ENCODE data around the gene TSPAN19.

- no peak for TF ChIP-seq ZNF8 (CRISPR knock-in tag; IDR thresholded peaks at IDR 0.05)
- TF ChIP-seq, protein P1, sequence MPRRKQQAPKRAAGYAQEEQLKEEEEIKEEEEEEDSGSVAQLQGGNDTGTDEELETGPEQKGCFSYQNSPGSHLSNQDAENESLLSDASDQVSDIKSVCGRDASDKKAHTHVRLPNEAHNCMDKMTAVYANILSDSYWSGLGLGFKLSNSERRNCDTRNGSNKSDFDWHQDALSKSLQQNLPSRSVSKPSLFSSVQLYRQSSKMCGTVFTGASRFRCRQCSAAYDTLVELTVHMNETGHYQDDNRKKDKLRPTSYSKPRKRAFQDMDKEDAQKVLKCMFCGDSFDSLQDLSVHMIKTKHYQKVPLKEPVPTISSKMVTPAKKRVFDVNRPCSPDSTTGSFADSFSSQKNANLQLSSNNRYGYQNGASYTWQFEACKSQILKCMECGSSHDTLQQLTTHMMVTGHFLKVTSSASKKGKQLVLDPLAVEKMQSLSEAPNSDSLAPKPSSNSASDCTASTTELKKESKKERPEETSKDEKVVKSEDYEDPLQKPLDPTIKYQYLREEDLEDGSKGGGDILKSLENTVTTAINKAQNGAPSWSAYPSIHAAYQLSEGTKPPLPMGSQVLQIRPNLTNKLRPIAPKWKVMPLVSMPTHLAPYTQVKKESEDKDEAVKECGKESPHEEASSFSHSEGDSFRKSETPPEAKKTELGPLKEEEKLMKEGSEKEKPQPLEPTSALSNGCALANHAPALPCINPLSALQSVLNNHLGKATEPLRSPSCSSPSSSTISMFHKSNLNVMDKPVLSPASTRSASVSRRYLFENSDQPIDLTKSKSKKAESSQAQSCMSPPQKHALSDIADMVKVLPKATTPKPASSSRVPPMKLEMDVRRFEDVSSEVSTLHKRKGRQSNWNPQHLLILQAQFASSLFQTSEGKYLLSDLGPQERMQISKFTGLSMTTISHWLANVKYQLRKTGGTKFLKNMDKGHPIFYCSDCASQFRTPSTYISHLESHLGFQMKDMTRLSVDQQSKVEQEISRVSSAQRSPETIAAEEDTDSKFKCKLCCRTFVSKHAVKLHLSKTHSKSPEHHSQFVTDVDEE (CRISPR knock-in tag; IDR thresholded peaks at IDR 0.05), result no peak
- TF ChIP-seq RARB (CRISPR knock-in tag; IDR thresholded peaks at IDR 0.05), result no peak
- no peak for TF ChIP-seq ZC3H10 (CRISPR knock-in tag; IDR thresholded peaks at IDR 0.05)
- TF ChIP-seq, protein P2, sequence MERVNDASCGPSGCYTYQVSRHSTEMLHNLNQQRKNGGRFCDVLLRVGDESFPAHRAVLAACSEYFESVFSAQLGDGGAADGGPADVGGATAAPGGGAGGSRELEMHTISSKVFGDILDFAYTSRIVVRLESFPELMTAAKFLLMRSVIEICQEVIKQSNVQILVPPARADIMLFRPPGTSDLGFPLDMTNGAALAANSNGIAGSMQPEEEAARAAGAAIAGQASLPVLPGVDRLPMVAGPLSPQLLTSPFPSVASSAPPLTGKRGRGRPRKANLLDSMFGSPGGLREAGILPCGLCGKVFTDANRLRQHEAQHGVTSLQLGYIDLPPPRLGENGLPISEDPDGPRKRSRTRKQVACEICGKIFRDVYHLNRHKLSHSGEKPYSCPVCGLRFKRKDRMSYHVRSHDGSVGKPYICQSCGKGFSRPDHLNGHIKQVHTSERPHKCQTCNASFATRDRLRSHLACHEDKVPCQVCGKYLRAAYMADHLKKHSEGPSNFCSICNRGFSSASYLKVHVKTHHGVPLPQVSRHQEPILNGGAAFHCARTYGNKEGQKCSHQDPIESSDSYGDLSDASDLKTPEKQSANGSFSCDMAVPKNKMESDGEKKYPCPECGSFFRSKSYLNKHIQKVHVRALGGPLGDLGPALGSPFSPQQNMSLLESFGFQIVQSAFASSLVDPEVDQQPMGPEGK (CRISPR knock-in tag; IDR thresholded peaks at IDR 0.05; ENCODE audit: borderline replicate concordance), result no peak
- no peak for TF ChIP-seq SNAI2 (CRISPR knock-in tag; IDR thresholded peaks at IDR 0.05)
- TF ChIP-seq CSDC2 (CRISPR knock-in tag; IDR thresholded peaks at IDR 0.05), result no peak
- no peak for TF ChIP-seq ZFP3 (CRISPR knock-in tag; IDR thresholded peaks at IDR 0.05)
- no peak for TF ChIP-seq ZFP30 (CRISPR knock-in tag; IDR thresholded peaks at IDR 0.05)
- TF ChIP-seq ISL1 (CRISPR knock-in tag; IDR thresholded peaks at IDR 0.05), result no peak
- TF ChIP-seq, protein P3, sequence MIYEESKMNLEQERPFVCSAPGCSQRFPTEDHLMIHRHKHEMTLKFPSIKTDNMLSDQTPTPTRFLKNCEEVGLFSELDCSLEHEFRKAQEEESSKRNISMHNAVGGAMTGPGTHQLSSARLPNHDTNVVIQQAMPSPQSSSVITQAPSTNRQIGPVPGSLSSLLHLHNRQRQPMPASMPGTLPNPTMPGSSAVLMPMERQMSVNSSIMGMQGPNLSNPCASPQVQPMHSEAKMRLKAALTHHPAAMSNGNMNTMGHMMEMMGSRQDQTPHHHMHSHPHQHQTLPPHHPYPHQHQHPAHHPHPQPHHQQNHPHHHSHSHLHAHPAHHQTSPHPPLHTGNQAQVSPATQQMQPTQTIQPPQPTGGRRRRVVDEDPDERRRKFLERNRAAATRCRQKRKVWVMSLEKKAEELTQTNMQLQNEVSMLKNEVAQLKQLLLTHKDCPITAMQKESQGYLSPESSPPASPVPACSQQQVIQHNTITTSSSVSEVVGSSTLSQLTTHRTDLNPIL (CRISPR knock-in tag; IDR thresholded peaks at IDR 0.05; ENCODE audit: low read depth), result no peak
- TF ChIP-seq ZNF70 (CRISPR knock-in tag; IDR thresholded peaks at IDR 0.05), result no peak
- TF ChIP-seq, protein P4, sequence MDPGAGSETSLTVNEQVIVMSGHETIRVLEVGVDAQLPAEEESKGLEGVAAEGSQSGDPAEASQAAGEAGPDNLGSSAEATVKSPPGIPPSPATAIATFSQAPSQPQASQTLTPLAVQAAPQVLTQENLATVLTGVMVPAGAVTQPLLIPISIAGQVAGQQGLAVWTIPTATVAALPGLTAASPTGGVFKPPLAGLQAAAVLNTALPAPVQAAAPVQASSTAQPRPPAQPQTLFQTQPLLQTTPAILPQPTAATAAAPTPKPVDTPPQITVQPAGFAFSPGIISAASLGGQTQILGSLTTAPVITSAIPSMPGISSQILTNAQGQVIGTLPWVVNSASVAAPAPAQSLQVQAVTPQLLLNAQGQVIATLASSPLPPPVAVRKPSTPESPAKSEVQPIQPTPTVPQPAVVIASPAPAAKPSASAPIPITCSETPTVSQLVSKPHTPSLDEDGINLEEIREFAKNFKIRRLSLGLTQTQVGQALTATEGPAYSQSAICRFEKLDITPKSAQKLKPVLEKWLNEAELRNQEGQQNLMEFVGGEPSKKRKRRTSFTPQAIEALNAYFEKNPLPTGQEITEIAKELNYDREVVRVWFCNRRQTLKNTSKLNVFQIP (CRISPR knock-in tag; IDR thresholded peaks at IDR 0.05; ENCODE audit: borderline replicate concordance, low read depth), result no peak
Measured at GRCh38 chr12:84974155-84974815, 61.8 kb downstream of the TSPAN19 start.

Measured in SK-N-SH treated with all-trans-retinoic acid at 6 μM for 48 hours (cell line).